HG02981 (cell line): ENCODE results near the gene AGAP1.
"Not testable (repeated sequence)": the region's sequence is repeated elsewhere in the genome, so short reads cannot be mapped to it uniquely, and the experiment has no call there.

Experiments used
- ATAC-seq: cut with Tn5 transposase; IDR thresholded peaks from one replicate; pipeline ENCODE4 v1.9.1; 2021; ENCODE audit warnings: mild to moderate bottlenecking, moderate library complexity; ENCODE audit not compliant: unreplicated experiment

Gene AGAP1

DNA sequence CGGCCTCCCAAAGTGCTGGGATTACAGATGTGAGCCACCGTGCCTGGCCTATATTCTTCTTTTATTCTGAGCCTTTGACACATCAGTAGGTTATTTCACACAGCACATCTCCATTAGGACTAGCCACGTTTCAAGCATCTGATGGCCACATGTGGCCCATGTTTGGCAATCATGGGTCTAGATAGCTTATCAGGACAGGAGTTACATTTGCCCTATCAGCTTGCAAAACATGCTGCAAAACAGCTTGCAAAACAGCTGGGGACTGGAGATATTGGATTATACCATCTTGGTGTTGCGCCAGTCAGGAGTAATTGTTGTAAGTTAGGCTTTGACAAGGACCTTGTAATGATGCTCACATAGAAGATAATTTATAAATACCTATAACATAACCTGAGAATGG is 579.4 kb downstream of the AGAP1 start:
- no peak for ATAC-seq

DNA sequence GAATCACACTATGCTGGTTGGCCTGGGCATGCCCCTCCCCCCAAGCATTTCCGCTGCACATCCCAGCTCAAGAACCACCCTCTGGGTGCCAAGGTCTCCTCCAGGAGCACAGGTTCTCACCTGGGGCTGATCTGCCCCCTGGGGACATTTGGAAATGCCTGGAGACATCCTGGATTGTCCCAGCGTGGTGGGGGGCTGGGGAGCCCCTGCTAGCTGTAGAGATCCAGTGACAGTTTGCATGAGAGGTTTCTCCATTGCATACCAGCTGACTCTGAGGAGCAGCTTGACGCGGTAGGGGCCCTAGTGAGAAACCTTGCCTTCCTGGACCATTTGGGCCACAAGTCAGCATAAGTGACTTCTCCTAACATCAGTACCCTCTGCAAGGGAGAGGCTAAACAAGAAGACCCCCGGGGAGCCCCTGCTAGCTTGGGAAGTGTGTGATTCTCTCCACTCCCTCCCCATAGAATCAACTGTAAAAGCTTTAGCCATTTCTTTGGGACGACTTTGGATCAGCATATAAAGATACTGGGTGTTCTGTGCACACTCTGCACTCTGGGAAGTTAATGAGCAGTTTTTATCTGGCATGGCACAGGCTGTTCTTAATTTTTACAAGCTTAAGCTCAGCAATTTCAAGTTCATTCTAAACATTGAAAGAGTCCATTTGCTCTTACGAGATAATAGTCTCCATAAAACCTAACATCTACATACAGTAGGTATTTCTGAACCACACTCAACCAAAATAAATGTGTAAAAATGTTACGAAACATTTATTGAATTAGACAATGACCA is 580.2 kb downstream of the AGAP1 start:
- ATAC-seq = no peak

DNA sequence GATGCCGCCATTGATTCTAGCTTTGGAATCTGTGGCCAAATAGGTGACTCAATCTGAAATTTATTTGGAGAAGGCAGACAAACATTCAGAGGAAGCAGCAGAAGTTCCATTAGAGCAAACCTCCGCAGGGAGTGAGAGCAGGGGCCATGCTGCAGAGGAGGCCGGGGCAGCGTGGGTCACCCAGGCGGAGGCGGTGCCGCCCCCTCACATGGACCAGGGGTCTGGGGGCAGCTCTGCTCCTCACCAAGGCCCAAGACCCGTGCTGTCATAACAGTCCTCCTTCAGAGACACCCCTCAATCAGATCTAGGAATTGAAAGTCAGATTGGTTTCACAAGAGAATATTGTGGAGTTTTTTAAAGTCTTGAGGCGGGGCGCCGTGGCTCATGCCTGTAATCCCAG is 582.0 kb downstream of the AGAP1 start:
- no peak for ATAC-seq

DNA sequence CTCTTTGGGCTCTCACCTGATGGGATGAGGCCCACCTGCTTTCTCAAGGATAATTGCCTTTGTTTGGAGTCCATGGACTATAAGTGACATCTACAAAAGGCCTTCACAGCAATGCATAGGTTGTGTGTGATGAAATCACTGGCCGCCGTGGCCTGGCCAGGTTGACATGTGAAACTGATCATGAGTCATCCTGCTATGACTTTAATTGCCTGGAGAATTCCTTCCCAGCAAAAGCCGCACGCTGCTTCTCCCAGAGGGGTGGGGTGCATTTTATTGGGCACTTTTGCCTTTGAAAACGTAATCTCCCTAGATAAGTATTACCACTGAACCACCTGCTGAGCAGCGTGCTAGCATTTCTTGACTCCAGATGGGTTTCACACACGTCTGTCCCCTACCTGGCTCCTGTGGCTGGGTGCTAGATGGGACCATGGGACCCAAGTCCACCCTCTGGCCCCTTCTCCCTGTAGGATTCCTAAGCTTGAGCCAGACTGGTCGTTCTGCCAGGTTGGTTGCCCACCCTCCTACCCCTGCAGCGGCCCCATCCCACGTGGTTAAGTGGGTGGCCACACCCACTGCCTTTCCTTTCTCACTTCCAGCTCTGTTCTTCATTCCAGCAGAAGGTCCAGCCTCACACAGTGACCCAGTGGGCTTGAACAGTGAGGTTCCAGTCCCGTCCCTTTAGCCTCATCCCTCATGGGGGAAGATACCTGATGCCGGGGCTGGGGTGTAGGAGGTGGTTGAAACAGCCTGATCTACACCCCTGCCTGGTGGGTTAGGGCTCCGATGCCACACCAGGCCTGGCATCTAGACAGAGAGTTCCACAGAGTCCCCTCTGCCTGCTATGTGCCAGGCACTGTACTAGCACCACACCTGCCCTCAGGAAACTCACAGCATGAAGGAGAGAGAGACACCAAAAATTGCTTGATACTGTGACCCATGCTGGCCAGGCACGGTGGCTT is 584.7 kb downstream of the AGAP1 start:
- ATAC-seq = no peak

DNA sequence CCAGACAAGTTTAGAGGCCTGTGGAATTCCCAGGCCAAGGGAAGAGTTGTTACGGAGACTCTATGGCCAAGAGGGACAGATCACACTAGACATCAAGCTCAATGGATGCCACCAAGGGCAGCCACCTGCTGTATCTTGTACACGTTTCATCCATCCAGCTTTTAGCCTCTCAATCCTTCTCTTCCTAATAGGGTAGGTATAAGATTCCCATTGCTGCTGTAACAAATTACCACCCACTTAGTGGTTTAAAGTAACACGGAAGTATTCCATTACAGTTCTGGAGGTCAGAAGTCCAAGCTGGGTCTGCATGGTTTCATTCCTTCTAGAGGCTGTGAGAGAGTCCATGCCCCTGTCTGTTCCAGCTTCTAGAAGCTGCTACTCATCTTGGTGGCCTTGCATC is 586.6 kb downstream of the AGAP1 start:
- no peak for ATAC-seq

DNA sequence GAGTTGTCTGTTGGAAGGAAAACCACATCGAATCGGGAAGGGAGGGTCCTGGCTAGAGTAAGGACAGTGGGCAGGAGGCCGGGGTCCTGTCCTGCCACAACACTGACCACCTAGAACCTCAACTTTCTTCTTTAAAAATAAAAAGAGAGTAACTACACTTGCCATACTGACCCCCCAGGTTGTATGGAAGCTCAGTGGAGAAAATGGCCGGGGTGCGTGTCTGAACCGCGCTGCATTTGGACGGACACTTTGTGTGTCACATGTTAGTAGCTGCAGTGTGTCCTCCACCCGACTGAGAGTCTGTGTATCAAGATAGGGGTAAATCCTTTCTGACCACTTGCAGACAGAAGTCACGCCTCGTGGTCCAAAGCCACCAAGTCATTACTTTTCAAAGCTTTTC is 587.3 kb downstream of the AGAP1 start:
- ATAC-seq = no peak

DNA sequence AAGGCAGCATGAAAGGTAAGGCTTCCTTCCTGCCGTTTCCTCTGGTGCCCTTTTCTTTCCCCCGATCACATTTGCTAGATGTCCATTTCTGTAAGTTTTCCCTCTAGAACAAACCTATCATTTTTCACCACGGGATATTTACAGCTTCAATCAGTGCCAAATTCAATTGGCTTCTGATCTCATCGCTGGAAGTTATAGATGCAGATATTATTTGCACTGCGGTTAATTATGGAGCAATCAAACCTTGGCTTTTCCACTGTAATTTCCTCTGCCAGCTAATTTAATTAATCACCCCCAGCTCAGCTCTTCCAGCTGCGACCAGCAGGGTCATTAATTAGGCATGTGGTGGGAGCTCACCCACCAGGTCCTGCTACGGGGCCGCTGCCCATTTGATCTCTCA is 588.2 kb downstream of the AGAP1 start:
- ATAC-seq = no peak

DNA sequence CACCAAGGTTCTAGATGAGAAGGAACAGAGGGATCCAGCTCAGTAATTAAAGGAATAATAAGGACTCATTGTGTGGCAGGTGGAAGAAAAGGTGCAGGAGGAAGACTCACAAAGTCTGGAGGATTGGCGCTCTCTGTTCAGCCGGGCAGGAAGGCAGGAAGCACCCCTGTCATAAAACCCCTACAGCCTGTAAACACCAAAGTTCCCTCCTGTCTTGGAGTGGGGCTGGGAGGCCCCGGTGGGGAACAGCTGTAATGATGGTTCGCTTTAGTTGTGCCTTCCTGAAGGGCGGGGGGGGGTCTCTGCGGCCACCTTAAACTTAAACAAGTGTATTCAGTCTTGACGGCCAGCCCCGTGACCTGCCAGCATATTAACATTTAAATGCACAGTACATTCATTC is 590.1 kb downstream of the AGAP1 start:
- no peak for ATAC-seq

DNA sequence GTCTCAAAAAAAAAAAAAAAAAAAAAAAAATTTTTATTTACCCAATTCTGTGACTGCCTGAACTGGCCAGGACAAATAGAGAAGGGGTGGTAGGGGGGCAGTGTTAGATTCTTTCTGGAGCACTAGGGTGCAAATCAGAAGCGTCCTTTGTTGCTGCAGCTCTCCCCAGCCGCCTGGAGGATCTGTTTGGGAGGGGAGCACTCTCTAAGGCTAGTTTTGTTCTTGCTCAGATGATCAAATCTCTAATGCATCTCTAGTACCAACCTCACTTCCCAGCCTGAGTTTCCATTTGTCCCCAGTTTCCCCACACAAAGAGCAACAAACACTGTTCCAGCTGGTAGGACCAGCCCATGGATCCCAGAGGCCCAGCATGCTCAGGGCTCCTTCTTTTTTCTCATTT is 591.4 kb downstream of the AGAP1 start:
- no peak for ATAC-seq

DNA sequence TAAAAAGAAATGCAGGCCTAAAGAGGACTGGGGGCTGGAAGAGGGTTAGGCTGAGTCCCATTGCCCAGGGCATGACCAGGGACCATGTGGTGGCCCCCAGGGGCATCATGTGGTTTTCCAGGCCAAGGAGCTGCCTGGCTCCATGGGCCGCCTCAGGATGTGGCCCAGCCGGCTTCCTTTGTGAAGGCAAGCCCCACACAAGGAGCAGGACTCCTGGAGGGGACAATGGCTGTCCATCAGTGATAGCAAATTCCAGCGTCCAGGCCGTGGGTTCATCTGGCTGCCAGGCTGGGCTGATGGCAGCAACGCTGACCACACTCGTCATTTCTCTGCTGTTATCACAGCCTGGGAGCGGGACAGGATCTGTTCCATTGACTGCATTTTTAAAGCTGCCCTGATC is 591.8 kb downstream of the AGAP1 start:
- ATAC-seq = no peak

DNA sequence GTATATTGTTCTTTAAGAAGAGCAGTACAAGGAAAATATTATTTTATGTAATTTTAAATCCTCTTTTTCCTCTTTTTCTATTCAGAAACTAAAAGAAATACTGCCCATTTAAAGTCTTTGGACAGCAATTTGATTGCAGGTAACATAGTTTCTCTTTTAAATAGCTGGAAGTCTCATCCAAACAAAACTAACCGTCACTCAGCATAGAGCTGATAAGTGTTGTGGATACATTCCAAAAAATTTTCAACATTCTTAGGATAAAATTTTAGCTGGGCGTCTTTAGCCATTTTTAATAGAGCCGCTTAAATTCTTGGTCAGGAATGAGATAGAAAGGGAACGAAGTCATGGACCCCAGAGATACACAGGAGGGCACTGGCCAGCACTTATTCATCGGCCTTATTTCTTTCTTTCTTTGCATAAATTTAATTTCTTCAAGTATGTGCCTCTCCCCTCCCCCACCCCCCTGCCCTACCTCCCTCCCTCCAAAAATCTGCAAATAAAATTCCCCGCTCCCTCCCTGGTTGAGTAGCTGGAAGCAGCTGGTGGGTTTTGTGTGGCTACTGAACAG is 592.6 kb downstream of the AGAP1 start:
- no peak for ATAC-seq

DNA sequence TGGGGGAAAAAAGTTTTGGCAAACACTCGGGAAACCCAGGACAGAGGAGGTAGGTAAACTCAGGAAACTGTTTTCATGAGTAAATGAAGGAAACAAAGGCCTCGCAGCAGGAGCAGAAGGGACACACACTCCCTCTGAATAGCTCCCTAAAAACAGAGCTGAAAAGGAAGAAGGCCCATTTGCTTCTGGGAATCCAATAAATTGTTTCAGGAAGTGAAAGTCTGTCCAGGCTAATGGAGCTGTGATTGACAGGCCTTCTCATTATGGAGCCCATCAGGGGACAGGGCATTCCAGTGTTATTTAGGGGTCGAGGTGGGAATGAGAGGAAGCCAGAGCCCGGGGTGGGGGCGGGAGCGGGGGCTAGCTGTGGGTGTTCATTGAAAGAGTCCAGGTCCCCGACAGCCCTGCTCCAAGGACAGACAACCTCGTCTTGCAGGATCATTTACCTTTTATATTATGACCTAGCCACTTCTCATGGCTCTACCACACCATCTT is 593.2 kb downstream of the AGAP1 start:
- ATAC-seq = no peak

DNA sequence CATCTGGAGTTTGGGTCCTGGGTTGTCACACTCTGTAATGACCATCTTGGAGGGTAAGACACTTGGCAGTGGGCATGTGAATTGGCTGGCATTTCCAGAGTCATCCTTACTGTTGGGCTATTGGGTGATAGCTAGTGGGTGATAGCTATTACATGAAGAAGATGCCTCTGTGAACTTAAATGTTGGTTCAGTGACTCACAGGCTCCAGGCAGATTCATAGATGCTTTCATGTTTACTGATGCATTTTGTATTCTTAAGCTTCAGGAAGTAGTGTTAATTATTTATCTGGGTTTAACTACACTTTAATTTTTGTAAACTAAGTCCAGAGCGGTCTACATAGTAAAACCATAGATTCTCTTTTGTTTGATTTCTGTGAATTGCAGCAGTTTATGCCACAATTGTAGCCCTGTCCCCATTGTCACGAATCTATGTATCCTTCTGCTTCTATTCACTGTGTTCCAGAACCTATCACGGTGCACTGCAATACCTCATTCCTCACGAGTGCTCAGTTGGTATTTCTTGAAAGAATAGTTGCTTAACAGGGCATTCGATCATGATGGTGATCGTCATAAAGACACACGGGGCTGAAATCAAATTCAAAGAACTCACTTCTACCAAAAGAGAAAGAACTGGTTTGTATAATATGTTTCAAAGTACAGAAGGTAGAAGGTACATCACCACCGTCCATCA is 594.7 kb downstream of the AGAP1 start:
- ATAC-seq = no peak

DNA sequence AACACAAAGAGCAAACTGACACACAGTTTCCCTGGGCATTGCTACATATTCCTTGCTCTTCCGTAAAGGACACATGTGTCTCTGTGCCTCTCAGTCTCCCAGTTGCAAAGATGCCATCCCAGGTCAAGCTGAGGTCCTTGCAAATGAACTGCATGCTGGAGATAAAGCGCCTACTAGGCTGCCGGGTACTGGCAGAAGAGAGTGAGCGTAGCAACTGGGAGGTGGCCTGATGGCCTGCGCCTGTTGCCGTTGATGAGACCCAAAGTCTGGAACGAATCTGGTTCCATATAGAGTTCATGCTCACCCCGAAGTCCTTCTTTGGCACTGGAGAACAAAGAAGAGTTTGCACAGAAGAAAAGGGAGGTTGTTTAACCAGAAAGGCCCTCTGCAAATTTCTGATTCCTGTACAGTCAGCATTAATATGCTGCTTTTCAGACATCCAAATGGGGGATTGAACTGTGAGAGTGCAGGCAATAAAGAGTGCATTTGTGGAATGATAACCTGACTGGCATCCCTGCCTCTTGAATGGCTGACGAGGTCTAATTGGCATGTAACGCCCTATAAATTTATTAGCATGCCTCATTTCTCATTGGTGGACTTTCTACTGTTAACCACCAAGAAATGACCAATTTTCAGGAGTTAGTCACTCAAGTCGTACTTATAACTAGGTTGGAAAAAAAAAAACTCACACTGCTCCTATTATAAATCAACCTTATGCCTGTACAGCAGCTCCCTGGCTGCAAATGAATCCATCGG is 595.6 kb downstream of the AGAP1 start:
- no peak for ATAC-seq

DNA sequence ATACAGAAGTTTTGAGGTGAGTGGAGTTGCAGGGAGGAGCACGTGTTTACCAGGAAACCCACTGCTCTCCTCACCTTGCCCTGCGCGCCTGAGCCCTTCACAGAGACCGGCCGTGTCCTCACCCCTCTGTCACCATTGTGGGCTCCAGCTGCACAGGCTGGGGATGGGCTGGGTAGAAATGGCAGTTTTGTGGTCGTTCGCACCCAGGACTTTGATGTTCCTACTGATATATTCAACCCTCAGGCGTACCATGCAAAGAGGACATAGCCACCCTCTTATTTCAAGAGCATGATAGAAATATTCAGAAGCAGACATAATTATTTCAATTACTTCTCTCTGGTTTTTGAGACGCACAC is 596.2 kb downstream of the AGAP1 start:
- no peak for ATAC-seq

DNA sequence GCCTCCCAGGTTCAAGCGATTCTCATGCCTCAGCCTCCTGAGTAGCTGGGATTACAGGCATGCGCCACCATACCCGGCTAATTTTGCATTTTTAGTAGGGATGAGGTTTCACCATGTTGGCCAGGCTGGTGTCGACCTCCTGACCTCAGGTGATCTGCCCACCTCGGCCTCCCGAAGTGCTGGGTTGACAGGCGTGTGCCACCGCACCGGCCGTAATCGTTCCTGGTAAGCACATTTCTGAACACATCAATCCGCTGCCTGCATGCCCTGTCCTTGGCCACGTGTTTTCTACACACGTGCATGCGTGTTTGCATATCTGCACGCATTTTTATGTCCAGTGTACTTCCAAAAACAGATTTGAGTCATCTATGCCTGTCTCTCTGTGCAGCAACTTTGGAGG is 597.0 kb downstream of the AGAP1 start:
- ATAC-seq = not testable (repeated sequence)

DNA sequence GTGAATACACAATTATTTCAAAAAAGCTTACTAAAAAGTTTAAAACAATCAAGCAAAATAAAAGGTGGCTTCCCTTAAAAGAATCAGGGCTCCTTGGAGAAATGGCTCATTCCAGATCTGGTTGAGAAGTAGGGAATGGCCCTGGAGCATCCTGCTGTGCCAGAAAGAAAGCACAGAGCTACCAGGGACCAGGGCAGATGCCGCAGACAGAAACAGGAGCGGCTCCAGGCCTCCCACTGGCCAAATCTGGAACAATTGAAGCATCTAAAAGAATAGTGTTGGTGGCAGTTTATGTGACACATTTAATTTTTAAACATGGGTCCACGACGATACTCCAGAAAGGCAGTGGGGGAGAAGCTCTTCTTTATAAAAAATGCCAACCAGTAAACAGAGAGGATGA is 598.9 kb downstream of the AGAP1 start:
- no peak for ATAC-seq

DNA sequence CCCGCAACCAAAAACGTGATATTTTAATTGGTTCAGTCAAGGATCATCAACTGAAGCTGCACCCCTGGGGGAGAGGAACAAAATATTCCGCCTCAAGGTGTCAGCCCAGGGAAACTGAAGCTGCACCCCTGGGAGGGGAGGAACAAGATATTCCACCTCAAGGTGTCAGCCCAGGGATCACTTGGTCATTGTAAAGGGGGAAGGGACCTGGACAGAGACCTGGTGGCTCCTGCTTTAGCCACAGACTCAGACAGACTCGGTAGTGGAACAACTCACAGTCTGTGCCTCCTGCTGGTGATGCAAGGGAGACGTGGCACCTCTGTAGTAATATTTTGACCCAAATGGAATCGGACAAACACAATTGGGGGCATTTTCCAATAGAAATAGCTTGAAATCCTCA is 599.3 kb downstream of the AGAP1 start:
- ATAC-seq = no peak

DNA sequence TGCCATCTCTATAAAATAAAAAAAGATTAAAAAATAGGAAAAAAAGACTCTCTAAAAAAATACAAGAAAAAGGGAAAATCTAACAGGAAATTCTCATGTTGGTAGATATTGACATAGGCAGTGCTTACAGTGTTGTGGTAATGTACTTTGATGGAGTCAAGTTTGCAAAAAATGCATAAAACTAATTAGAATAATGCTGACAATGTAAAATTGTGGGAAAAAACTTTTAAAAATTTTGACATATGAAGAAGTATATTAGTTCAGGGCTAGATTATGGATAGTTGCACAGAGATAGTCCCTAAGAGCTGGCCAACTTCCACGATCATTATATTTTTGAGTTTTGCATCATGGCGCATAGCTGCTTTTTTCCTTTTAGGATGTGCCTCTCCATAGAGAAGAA is 601.7 kb downstream of the AGAP1 start:
- no peak for ATAC-seq

DNA sequence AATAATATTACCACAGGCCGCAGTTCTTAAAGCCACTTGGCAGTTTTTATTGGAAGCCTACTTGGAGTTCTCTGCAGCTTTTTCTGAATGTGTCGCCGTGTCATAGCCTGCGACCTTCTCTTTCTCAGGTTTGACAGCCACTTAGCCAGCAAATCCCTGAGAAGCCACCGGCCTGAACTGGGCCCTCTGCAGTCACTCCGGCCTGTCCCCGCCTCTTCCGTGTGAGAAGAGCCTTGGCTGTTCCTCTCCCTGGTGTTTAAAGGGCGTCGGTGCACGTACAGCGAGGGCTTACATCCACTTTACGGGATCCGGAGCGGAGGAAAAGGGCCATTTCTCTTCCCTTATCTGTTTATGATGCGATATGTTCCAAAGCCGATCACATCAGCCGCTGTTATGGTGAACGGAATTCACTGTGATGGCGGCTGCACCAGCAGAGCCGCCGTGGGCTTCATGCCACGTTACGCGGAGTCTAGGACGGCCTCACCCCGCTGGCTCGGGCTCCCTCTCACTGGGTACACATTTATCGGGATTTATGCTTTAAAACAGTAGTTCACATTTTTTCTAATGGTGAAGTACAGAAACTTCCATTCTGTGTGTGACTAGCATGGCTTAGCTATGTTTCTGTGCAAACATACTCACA is 607.6 kb downstream of the AGAP1 start:
- ATAC-seq = no peak
